Endothelial cell of coronary artery (primary cell): ENCODE data around the gene USP9X. TPM values are rescaled to one million over a fixed set of nuclear protein-coding genes. Genes with fewer than 3 reads are reported as not detected.

Experiments
- total RNA-seq: library from RNA; depleted of rRNA; stranded (reverse); fragments of >200 nt; gene quantifications from 2 replicates; pipeline ENCODE4 v1.2.3, GENCODE V29; 2014

The USP9X gene
- total RNA-seq, result 98.7 and 132 TPM in 2 replicates

GRCh38 chrX:41084893-41085511, at the start of gene USP9X:
Gene USP9X (plus strand): TSS chrX:41085445. CDS start chrX:41123629, 38,184 bp downstream.

Other genes starting within 250 kb of the USP9X start
- gene DDX3X, start 248.7 kb downstream of the USP9X start, total RNA-seq, result 291 and 440 TPM in 2 replicates